GM12878 (cell line): ENCODE data around the gene MS4A4E. TPM values are rescaled to one million over a fixed set of nuclear protein-coding genes. Genes with fewer than 3 reads are reported as not detected.
"Not testable (repeated sequence)": the region's sequence is repeated elsewhere in the genome, so short reads cannot be mapped to it uniquely, and the experiment has no call there.

ENCODE experiments used
- ATAC-seq: fragments of 200-7000 bp; cut with Tn5 transposase; 3 replicates; pipeline ENCODE4 v1.9.1; 2020; ENCODE audit warnings: mild to moderate bottlenecking, moderate library complexity
- BruUV-seq: library from RNA; stranded (reverse); fragments of 400-500 nt; replicated peaks from 2 replicates; lab custom pipeline; 2021; lab: Mats Ljungman, UMichigan
- CTCF ChIA-PET: fragments of 300-600 bp; sonication (Branson Sonifier 250); formaldehyde crosslinking; extraction: SDS; loops from one replicate; lab custom pipeline; 2021; ENCODE audit warnings: inconsistent platforms; lab: Yijun Ruan, JAX
- POLR2A ChIA-PET: fragments of 350-600 bp; formaldehyde crosslinking; extraction: SDS; loops from one replicate; lab custom pipeline; 2021; ENCODE audit warnings: inconsistent platforms; lab: Charles Lee
- RAD21 ChIA-PET: fragments of 300-600 bp; sonication (Branson Sonifier 250); formaldehyde crosslinking; loops from one replicate; lab custom pipeline; 2023; ENCODE audit warnings: antibody characterized with exemption; ENCODE audit not compliant: unreplicated experiment; lab: Charles Lee
- SMC1A ChIA-PET: fragments of 300-600 bp; sonication (Branson Sonifier 250); formaldehyde crosslinking; loops from one replicate; lab custom pipeline; 2023; ENCODE audit not compliant: unreplicated experiment, uncharacterized antibody; lab: Charles Lee
- DNase-seq: peaks from one replicate; pipeline ENCODE4 v3.0.0-alpha.2; 2011; ENCODE audit warnings: low read depth, low spot score
- FAIRE-seq: peaks from 3 replicates; lab custom pipeline; 2011; peaks lifted over from hg19 to GRCh38; lab: Jason Lieb, UNC
- H2AFZ ChIP-seq: 2 replicates; pipeline ENCODE4 v1.6.0; 2011; ENCODE audit warnings: low read depth, low read length, control low read depth; ENCODE audit not compliant: control insufficient read depth
- H3K27ac ChIP-seq: 2 replicates; pipeline ENCODE4 v1.5.1; 2011; ENCODE audit warnings: control low read depth; ENCODE audit not compliant: control insufficient read depth, insufficient read depth
- H3K27me3 ChIP-seq, 2 experiments: replicated peaks in 1 of 2; 2 replicates each; pipeline versions ENCODE4 v1.6.0 to v1.6.1; 2011; ENCODE audit warnings: low read length in 1 of 2; ENCODE audit not compliant: control insufficient read depth in 2 of 2, insufficient read depth in 2 of 2
- H3K36me3 ChIP-seq, 2 experiments: 2 replicates each; pipeline ENCODE4 v1.5.1; 2011; ENCODE audit warnings: low read length in 1 of 2; ENCODE audit not compliant: control insufficient read depth in 2 of 2, insufficient read depth in 2 of 2
- H3K4me1 ChIP-seq: 2 replicates; pipeline ENCODE4 v1.6.1; 2011; ENCODE audit warnings: mild to moderate bottlenecking, low read length, moderate library complexity, mixed read lengths; ENCODE audit not compliant: control insufficient read depth, insufficient read depth
- H3K4me2 ChIP-seq: 2 replicates; pipeline ENCODE4 v1.6.0; 2011; ENCODE audit warnings: control low read depth; ENCODE audit not compliant: control insufficient read depth, insufficient read depth
- H3K4me3 ChIP-seq: fragments of 200-600 bp; sonication (generic); 2 replicates; pipeline ENCODE4 v1.5.1; 2016
- H3K79me2 ChIP-seq: 2 replicates; pipeline ENCODE4 v1.6.0; 2011; ENCODE audit warnings: low read length; ENCODE audit not compliant: control insufficient read depth, insufficient read depth
- H3K9ac ChIP-seq: 2 replicates; pipeline ENCODE4 v1.8.0; 2011; ENCODE audit warnings: low read length, control low read depth, mixed read lengths; ENCODE audit not compliant: control insufficient read depth, insufficient read depth
- H3K9me3 ChIP-seq: replicated peaks from 3 replicates; pipeline ENCODE4 v1.5.1; 2011; ENCODE audit warnings: mild to moderate bottlenecking, low read length; ENCODE audit not compliant: control insufficient read depth, insufficient read depth
- H4K20me1 ChIP-seq: 2 replicates; pipeline ENCODE4 v1.6.0; 2011; ENCODE audit not compliant: control insufficient read depth, insufficient read depth
- BMI1 ChIP-seq: fragments of 450-650 bp; IDR thresholded peaks from 2 replicates; pipeline ENCODE4 v1.6.1; 2016; ENCODE audit warnings: mild to moderate bottlenecking, moderate library complexity, borderline replicate concordance
- CREB1 ChIP-seq: IDR thresholded peaks from 2 replicates; pipeline ENCODE4 v1.6.1; 2012; ENCODE audit warnings: low read depth, mild to moderate bottlenecking, inconsistent platforms
- HDAC2 ChIP-seq: fragments of 200-600 bp; sonication (generic); IDR thresholded peaks from 2 replicates; pipeline ENCODE4 v1.6.1; 2017
- IRF3 ChIP-seq: fragments of 450-650 bp; IDR thresholded peaks from 2 replicates; pipeline ENCODE4 v1.6.1; 2014; ENCODE audit warnings: mild to moderate bottlenecking
- LARP7 ChIP-seq: fragments of 450-650 bp; IDR thresholded peaks from 2 replicates; pipeline ENCODE4 v1.6.1; 2017; ENCODE audit warnings: mild to moderate bottlenecking
- MTA3 ChIP-seq: IDR thresholded peaks from 2 replicates; pipeline ENCODE4 v1.6.1; 2012; ENCODE audit warnings: low read length, inconsistent platforms, borderline replicate concordance
- MYC ChIP-seq: IDR thresholded peaks from 2 replicates; pipeline ENCODE4 v1.6.1; 2011; ENCODE audit warnings: mild to moderate bottlenecking, low read length, moderate library complexity, inconsistent platforms; ENCODE audit not compliant: insufficient read depth, insufficient replicate concordance, insufficient read length, severe bottlenecking
- RAD51 ChIP-seq: fragments of 450-650 bp; IDR thresholded peaks from 2 replicates; pipeline ENCODE4 v1.6.1; 2016; ENCODE audit warnings: moderate library complexity, mild to moderate bottlenecking, inconsistent platforms
- RUNX3 ChIP-seq: IDR thresholded peaks from 2 replicates; pipeline ENCODE4 v1.6.1; 2012; ENCODE audit warnings: low read length, inconsistent platforms
- WGBS: methylation state at CpG from one replicate; pipeline ENCODE4 v1.1.6; 2016; ENCODE audit warnings: low lambda C conversion rate; ENCODE audit not compliant: insufficient replicate concordance, insufficient coverage; ENCODE audit errors: missing lambda C conversion rate; 5-methylcytosine and 5-hydroxymethylcytosine counted together
- in situ Hi-C: fragments of 300-500 bp; cut with MboI; formaldehyde crosslinking; loops from 9 replicates; pipeline ENCODE4 v1.14.3; 2018; ENCODE audit warnings: mixed read lengths
- intact Hi-C: fragments of 100-400 bp; cut with micrococcal nuclease; formaldehyde crosslinking; loops from one replicate; pipeline ENCODE4 v1.14.2; 2022; ENCODE audit not compliant: unreplicated experiment
- polyA plus RNA-seq, 11 experiments: library from polyadenylated mRNA; depleted of rRNA in 4 of 11; unstranded in 6 of 11; stranded (reverse) in 5 of 11; fragments of >200 nt; fragmentation: Nextera tagmentation in 4 of 11; fragmentation: Illumina TruSeq in 1 of 11; extraction: Ambion mirVana in 4 of 11; extraction: Trizol in 1 of 11; gene quantifications; 1 replicate in 1 of 11; 2 replicates in 10 of 11; pipeline versions ENCODE4 v1.2.1 to v1.2.3, GENCODE V29; 2011 to 2016; ENCODE audit warnings: inconsistent platforms in 2 of 11, missing spikeins in 2 of 11, low read depth in 1 of 11
- total RNA-seq, 4 experiments: library from RNA; depleted of rRNA in 3 of 4; stranded (reverse); fragments of >200 nt in 3 of 4; fragmentation: Illumina TruSeq in 1 of 4; extraction: Trizol in 1 of 4; gene quantifications; 2 replicates each; pipeline versions ENCODE4 v1.2.1 to v1.2.3, GENCODE V29; 2013 to 2021

MS4A4E gene
- total and polyA plus RNA-seq, 10 of the 15 experiments (the other 5 are each of a cell fraction or from before 2014, with no cell fraction given): 0.06 to 0.92 (median 0.45) TPM; not detected in 3

- H3K4me2 ChIP-seq, H2AFZ ChIP-seq, H4K20me1 ChIP-seq, SMC1A ChIA-PET, H3K4me3 ChIP-seq, BruUV-seq, H3K27ac ChIP-seq, H3K4me1 ChIP-seq, H3K9me3 ChIP-seq, FAIRE-seq, in situ Hi-C loops, H3K36me3 ChIP-seq, POLR2A ChIA-PET, H3K79me2 ChIP-seq, H3K9ac ChIP-seq, ATAC-seq, CTCF ChIA-PET, RAD21 ChIA-PET, DNase-seq, H3K27me3 ChIP-seq: not testable (repeated sequence)
- intact Hi-C loops: loop anchor here (10.0 kb wide), 1 partner anchor 113 kb away; no protein-coding TSS in a partner anchor
- WGBS: 90% methylated on average over 18 of the region's 26 CpGs
Observed at GRCh38 chr11:60201334-60201733, 41.6 kb downstream of the MS4A4E start.

DNA sequence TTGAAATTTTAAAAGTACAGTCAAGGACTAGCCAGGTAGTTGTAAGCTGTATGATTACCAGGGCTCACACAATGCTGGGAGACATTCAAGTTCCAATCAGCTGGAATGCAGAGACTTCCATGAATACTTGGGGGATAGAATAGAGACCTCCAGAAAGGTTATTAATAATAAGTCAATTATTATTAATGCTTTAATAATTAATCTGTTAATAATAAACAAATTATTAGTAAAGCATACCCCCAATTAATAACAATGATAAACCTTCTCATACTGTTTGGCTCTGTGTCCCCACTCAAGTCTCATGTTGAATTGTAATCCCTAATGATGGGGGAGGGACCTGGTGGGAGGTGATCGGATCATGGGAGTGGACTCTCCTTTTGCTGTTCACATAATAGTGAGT, 45.5 kb downstream of the MS4A4E start:
- SMC1A ChIA-PET: interaction anchor here (0.9 to 7.4 kb wide), 5 partner anchors 8 to 54 kb away, joined by 3 to 85 read pairs (median 29); partner anchors contain the start of gene MS4A6A
- BruUV-seq: no TSS peak
- FAIRE-seq: no peak

More for the DNA sequence above, 45.5 kb downstream of the MS4A4E start:
- H3K9ac ChIP-seq: no peak overlapping the region
- H4K20me1 ChIP-seq: no peaks in the 10 kb centered on the region
- no peaks in the 10 kb centered on the region for H3K79me2 ChIP-seq
- ChIA-PET RAD21 (interaction anchor here (3.4 kb wide), 1 partner anchor 14 kb away, joined by 20 read pairs; the partner anchor contains the start of gene MS4A6A), POLR2A (no interaction called here), CTCF (interaction anchor here (0.6 to 3.3 kb wide), 4 partner anchors 13 to 110 kb away, joined by 3 to 25 read pairs (median 4); no protein-coding TSS in a partner anchor)
- in situ Hi-C loops: no loop called here
- H3K27ac ChIP-seq: no peak overlapping the region
- TF ChIP-seq MYC (no peak), IRF3 (no peak), LARP7 (no peak), BMI1 (no peak), MTA3 (no peak), RAD51 (no peak), CREB1 (no peak), HDAC2 (no peak), RUNX3 (no peak)
- no peak overlapping the region for H3K4me3 ChIP-seq
- H3K4me2 ChIP-seq: no peak overlapping the region
- H3K4me1 ChIP-seq: peaks cover 24% of the 10 kb centered on the region
- H3K36me3 ChIP-seq: no peaks in the 10 kb centered on the region
- 0% methylated on average over 1 of the region's 1 CpG for WGBS
- intact Hi-C loops: loop anchor here (10.0 kb wide), 1 partner anchor 567 kb away; no protein-coding TSS in a partner anchor
- peaks cover 1% of the 10 kb centered on the region for H3K9me3 ChIP-seq
- no peak for DNase-seq
- H3K27me3 ChIP-seq: no peaks in the 10 kb centered on the region
- ATAC-seq: no peak
- no peak overlapping the region for H2AFZ ChIP-seq
